GM19239 (cell line): Measurements from ENCODE around the gene DPP8.
"Not testable (repeated sequence)": the region's sequence is repeated elsewhere in the genome, so short reads cannot be mapped to it uniquely, and the experiment has no call there.

Experiments
- DNase-seq: peaks from one replicate; pipeline ENCODE4 v3.0.0; 2011; ENCODE audit warnings: low spot score; ENCODE audit not compliant: insufficient read length
- FAIRE-seq: peaks from 2 replicates; lab custom pipeline; 2011; peaks lifted over from hg19 to GRCh38; lab: Jason Lieb, UNC

The DPP8 gene

GRCh38 chr15:65528461-65529060 lies 11.1 kb upstream of the DPP8 start:
- no peak for DNase-seq
- no peak for FAIRE-seq

DNA sequence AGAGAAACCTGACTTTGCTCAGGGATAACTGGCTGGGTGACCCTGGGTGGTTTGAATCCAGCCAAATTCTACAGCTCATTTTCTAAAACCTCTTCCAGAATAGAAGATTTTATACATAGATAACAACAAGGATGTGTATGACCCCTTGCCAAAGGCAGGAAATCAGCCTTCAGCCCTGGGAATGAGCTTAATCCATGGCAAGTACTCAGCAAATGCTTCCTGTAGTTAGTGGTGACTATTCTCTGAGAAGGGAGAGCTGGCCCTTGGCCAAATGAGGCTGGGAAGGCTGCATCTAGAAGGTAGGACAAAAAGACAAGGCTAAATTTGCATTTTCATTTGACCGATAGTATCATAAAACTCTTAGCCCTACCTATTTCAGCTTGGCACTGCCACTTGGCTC lies 8.1 kb upstream of the DPP8 start:
- no peak for DNase-seq
- no peak for FAIRE-seq

DNA sequence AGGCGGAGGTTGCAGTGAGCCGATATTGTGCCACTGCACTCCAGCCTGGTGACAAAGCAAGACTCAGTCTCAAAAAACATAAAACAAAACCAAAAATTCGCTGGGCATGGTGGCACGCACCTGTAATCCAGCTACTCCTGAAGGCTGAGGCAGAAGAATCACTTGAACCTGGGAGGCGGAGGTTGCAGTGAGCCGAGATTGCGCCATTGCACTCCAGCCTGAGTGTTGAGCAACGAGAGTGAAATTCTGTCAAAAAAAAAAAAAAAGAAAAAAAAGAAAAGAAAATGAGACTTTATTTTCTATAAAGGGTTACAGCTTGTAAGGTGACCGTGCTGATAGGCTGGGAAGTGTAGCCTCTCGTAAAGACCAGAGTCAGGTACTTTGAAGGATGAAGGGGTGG lies 6.7 kb upstream of the DPP8 start:
- FAIRE-seq (no peak), DNase-seq (no peak)

- FAIRE-seq (no peak), DNase-seq (no peak)
These were observed 3.9 kb upstream of the DPP8 start for GRCh38 chr15:65521350-65521749.

- no peak for FAIRE-seq
- DNase-seq, result no peak
These were observed 1.3 kb upstream of the DPP8 start for GRCh38 chr15:65518633-65519285.

DNA sequence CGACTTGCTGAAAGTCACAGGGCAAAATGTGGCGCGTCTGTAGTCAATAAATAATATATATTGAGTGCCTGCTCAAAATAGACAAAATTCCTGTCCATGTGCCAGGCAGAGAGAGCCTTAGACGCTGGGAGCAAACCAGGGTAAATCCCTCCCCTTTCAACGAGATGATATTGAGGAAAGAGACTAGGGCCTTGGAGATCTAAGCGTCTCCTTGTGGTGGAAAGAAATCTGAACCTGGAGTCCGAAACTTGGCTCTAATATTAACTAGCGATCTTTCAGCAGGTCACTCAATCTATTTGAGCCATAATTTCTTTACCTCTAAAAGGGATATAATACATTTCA lies 348 bp upstream of the DPP8 start:
- no peak for DNase-seq

DNA sequence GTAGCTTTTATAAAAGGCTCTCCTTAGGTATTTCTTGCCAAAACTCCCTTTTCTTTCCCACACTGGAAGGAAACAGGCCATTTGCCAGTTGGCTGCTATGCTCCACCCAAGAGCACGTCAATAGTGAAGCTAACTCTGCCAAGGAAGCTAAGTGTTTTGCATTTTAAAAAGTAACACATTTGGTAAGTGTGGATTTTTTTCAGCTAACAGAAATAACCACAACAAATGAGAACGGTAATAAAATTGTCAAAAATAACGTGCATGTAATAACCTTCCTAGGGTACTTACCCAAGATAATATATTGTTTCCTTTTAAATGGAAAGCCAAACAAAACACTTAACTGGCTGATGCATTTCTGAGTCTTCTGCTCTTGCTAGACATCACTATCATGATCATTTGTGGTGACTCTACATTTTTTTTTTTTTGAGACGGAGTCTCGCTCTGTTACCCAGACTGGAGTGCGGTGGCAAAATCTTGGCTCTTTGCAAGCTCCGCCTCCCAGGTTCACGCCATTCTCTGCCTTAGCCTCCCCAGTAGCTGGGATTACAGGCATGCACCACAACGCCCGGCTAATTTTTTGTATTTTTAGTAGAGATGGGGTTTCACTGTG lies 4.6 kb downstream of the DPP8 start:
- no peak for DNase-seq
- no peak for FAIRE-seq

More for the DNA sequence above, 348 bp upstream of the DPP8 start:
- FAIRE-seq, result no peak

DNA sequence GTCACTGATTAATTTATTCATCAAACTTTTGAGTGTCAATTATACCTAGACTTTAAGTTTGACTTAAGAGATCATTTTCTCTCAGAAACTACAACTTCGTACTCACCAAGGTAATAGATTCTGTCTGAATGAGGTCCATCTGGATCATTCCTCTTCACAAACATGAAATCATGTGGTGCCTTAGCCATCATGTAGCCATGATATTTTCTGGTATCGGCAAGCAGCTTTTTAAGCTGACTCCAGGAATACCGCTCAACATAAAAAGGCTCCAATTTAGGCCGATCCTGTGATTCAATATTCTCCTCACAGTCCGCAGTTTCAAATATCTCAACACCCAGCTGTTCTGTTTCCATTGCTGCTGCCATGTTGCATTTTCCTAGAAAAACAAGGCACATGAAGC lies 5.3 kb downstream of the DPP8 start:
- FAIRE-seq (no peak), DNase-seq (no peak)

DNA sequence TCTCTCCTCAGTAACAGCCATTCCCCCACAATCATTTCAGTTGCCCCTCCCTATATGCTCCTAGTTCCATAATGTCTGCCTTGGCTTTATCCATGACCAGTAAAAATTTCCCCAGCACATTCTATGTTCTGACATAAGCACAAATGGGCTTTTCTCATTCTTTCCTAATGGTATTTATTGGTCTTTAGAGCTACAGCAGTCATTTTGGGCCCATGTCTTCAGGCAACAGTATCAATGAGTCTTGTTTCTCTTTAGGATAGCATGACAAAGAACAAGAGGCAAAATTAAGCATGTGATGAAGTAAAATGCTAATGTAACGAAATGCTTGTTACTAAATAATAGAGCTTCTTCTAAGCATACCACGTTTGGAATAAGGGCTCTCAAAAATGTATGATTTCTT lies 8.2 kb downstream of the DPP8 start:
- no peak for FAIRE-seq

DNA sequence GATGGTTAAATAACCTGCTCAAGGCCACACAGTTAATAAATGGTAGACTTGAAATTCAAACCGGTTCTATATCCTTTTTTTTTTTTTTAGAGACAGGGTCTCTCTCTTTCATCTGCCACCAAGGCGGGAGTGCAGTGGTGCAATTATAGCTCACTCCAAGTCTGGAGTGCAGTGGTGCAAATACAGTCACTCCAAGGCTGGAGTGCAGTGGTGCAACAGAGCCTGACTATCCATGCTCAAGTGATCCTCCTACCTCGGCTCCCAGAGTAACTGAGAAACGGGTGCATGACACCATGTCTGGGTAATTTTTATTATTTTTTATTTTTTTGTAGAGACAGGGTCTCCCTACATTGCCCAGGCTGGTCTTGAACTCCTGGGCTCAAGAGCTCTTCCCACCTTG lies 23.4 kb downstream of the DPP8 start:
- no peak for FAIRE-seq
- DNase-seq, result no peak

More for the DNA sequence above, 8.2 kb downstream of the DPP8 start:
- DNase-seq, result no peak

- FAIRE-seq, result no peak
- no peak for DNase-seq
These were observed 32.6 kb downstream of the DPP8 start for GRCh38 chr15:65484876-65485275.

DNA sequence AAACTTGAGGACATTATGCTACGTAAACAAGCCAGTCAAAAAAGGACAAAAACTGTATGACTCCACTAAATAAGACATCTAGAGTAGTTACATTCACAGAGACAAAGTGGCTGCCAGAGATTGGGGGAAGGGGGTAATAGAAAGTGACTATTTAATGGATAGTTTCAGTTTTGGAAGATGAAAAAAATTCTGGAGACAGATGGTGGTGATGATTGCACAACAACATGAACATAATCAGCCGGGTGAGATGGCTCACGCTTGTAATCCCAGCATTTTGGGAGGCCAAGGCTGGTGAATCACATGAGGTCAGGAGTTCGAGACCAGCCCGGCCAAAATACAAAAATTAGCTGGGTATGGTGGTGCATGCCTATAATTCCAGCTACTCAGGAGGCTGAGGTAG lies 40.6 kb downstream of the DPP8 start:
- DNase-seq (no peak), FAIRE-seq (no peak)

DNA sequence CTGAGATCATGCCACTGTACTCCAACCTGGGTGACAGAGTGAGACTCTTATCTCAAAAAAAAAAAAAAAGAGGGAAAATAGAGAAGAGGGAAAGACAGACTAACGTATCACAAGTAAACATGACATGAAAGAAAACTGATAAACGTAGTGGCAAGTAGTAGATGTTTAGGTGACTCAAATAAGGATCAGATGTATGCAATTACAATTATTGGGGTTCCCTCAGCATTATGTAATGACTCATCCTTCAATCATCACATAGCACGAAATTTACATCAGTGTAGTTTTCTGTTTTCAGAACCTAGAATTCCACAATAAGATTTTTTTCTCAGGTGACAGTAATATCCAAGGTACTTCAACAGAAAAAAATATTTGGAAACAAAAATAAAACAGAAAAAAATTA lies 46.6 kb downstream of the DPP8 start:
- no peak for FAIRE-seq

DNA sequence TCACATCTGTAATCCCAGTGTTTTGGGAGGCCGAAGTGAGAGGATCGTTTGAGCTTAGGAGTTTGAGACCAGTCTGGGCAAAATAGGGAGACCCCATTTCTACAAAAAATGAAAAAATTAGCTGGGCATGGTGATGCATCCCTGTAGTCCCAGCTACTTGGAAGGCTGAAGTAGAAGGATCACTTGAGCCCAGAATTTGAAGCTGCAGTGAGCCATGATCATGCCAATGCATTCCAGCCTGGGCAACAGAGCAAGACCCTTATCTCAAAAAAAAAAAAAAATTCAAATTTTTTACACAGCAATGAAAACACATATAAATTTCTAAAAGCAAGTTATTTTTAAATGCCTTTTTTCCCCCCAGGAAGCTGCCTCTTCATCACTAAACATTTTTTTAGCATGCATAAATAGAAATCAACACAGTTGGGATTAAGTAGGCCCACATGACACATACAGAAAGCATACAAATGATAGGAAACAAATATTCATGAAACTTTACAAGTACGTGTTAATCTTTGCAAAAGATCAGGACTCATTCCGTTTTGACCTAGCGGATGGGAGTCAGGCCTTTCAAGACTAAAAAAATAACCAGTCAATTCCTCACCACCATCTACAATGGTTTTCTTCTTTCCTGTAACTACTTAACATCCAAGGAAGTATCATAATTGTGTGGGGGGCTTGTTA lies 49.1 kb downstream of the DPP8 start:
- FAIRE-seq (no peak), DNase-seq (no peak)

More for the DNA sequence above, 46.6 kb downstream of the DPP8 start:
- DNase-seq, result no peak

GRCh38 chr15:65466901-65467300 lies 50.6 kb downstream of the DPP8 start:
- no peak for FAIRE-seq
- DNase-seq, result no peak

DNA sequence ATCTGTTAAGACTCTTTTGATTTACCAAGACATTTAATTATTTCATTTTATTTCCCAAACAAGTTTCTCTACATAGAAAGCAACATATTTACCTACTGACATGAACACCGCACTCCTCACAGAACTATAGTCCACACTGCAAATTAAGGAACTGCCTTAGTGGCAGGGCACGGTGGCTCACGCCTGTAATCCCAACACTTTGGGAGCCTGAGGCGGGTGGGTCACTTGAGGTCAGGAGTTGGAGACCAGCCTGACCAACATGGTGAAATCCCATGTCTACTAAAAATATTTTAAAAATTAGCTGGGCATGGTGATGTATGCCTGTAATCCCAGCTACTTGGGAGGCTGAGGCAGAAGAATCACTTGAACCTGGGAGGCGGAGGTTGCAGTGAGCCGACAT lies 54.4 kb downstream of the DPP8 start:
- FAIRE-seq, DNase-seq: not testable (repeated sequence)

DNA sequence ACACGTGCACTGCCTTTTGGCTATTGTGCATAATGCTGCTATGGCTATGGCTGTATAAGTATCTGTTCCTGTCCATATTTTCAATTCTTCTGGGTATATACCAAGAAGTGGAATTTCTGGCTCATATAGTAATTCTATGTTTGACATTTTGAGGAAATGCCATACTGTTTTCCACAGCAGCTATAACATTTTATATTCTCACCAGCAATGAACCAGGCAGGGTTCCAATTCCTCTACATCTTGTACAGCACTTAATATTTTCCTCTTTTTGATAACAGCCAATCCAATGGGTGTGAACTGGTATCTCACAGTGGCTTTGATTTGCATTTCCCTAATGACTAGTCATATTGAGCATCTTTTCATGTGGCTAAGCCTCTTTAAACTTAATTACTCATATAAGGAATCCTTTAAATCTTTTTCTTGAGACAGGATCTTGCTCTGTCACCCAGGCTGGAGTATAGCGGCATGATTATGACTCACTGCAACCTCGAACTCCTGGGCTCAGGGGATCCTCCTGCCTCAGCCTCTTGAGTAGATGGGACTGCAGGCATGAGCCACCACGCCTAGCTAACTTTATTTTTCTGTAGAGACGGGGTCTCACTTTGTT lies 56.6 kb downstream of the DPP8 start:
- FAIRE-seq, result no peak
- DNase-seq, result no peak

DNA sequence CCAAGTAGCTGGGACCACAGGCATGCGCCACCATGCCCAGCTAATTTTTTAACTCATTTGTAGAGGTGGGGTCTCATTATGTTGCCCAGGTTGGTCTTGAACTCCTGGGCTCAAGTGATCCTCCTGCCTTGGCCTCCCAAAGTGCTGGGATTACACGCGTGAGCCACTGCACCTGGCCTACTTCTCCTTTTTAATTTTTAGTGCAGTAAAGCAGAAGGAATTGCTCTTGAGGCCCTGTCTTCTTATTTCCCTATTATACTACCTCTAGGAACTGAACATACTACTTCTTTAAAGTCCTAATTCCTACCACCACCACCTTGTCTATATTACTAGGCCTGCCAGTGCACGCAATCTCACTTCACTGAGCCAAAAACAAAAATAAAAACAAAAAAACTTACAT lies 62.2 kb downstream of the DPP8 start:
- not testable (repeated sequence) for DNase-seq, FAIRE-seq

- DNase-seq (no peak), FAIRE-seq (no peak)
These were observed 65.5 kb downstream of the DPP8 start for GRCh38 chr15:65451989-65452388.

DNA sequence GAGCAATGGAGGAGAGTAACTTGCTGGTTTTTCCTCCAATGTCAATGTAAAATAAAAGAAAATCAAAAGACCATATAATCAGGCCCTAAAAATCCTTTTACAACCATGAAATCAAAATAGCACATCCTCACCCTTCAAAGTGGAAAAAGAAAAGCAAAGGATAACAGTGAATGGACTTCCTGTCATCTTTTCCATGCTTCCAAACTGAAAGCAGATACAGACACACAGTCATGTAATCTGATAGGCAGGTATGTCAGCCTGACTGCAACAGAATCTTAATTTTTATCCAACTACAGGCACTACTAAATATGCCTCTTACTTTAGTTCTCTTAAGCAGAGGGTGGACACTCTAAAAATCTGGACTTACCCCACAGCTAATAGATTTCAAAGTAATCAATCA lies 66.9 kb downstream of the DPP8 start:
- DNase-seq (no peak), FAIRE-seq (no peak)

DNA sequence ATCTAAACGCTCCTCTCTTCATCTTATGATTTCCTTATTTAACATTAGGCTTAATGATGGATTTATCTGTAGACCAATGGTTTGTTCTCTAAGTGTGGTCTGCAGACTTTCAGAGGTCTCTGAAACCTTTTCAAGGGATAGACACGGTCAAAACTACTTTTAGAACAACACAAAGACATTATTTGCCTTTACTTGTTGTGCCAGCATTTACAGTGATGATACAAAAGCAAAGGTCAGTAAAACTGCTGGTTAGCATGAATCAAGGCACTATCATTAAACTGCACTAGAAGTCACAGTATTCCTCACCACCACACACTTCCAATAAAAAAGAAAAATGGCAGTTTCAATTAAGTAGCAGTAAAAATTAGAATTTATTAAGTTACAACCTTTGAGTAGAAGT lies 70.3 kb downstream of the DPP8 start:
- FAIRE-seq, result no peak

More for the DNA sequence above, 70.3 kb downstream of the DPP8 start:
- no peak for DNase-seq
